H9 (cell line): ENCODE data around the gene BMPR2. TPM values are rescaled to one million over a fixed set of nuclear protein-coding genes. Genes with fewer than 3 reads are reported as not detected.
A peak's percentile ranks its signal among the peaks of the same experiment; 100 is the strongest.

Experiments
- DNase-seq: peaks from one replicate; pipeline ENCODE4 v3.0.0-alpha.2; 2017
- H2AFZ ChIP-seq: one replicate; pipeline ENCODE4 v1.6.1; 2013; ENCODE audit warnings: mild to moderate bottlenecking, low read length, control low read depth, moderate library complexity
- H2AK5ac ChIP-seq: 2 replicates; pipeline ENCODE4 v1.6.1; 2013; ENCODE audit warnings: low read length, control low read depth, mixed read lengths; ENCODE audit not compliant: insufficient read length
- H2BK120ac ChIP-seq: one replicate; pipeline ENCODE4 v1.6.1; 2013; ENCODE audit warnings: low read depth, mild to moderate bottlenecking, low read length, control low read depth, inconsistent platforms; ENCODE audit not compliant: poor library complexity, severe bottlenecking
- H2BK12ac ChIP-seq: 2 replicates; pipeline ENCODE4 v1.6.1; 2013; ENCODE audit warnings: low read length, control low read depth, mixed read lengths, low read depth; ENCODE audit not compliant: insufficient read length
- H2BK15ac ChIP-seq: 2 replicates; pipeline ENCODE4 v1.6.1; 2013; ENCODE audit warnings: low read depth, low read length, control low read depth
- H2BK20ac ChIP-seq: one replicate; pipeline ENCODE4 v1.6.1; 2013; ENCODE audit warnings: low read depth, mild to moderate bottlenecking, low read length, control low read depth, inconsistent platforms; ENCODE audit not compliant: poor library complexity, severe bottlenecking
- H2BK5ac ChIP-seq: 2 replicates; pipeline ENCODE4 v1.6.1; 2013; ENCODE audit warnings: low read length, control low read depth, mixed read lengths; ENCODE audit not compliant: insufficient read length
- H3K14ac ChIP-seq: 2 replicates; pipeline ENCODE4 v1.6.1; 2013; ENCODE audit warnings: low read length, control low read depth; ENCODE audit not compliant: insufficient read depth
- H3K18ac ChIP-seq: 2 replicates; pipeline ENCODE4 v1.6.1; 2013; ENCODE audit warnings: low read depth, mild to moderate bottlenecking, mixed read lengths, low read length, control low read depth; ENCODE audit not compliant: insufficient read length
- H3K23ac ChIP-seq: 2 replicates; pipeline ENCODE4 v1.6.1; 2013; ENCODE audit warnings: low read length, control low read depth, mixed read lengths, low read depth; ENCODE audit not compliant: insufficient read length
- H3K23me2 ChIP-seq: 2 replicates; pipeline ENCODE4 v1.6.1; 2013; ENCODE audit warnings: low read depth, mild to moderate bottlenecking, mixed read lengths, low read length, control low read depth; ENCODE audit not compliant: insufficient read length, poor library complexity, severe bottlenecking
- H3K27ac ChIP-seq: 2 replicates; pipeline ENCODE4 v1.5.1; 2013; ENCODE audit warnings: low read length, control low read depth, mixed read lengths, low read depth; ENCODE audit not compliant: insufficient read length
- H3K27me3 ChIP-seq: 2 replicates; pipeline ENCODE4 v1.6.1; 2013; ENCODE audit warnings: low read length, control low read depth, inconsistent platforms; ENCODE audit not compliant: insufficient read depth
- H3K4ac ChIP-seq: 2 replicates; pipeline ENCODE4 v1.6.1; 2013; ENCODE audit warnings: low read depth, mild to moderate bottlenecking, control low read depth, inconsistent platforms, low read length, moderate library complexity
- H3K4me1 ChIP-seq: 2 replicates; pipeline ENCODE4 v1.6.1; 2013; ENCODE audit warnings: low read length, control low read depth, inconsistent platforms; ENCODE audit not compliant: insufficient read depth
- H3K4me2 ChIP-seq: 2 replicates; pipeline ENCODE4 v1.6.1; 2013; ENCODE audit warnings: low read length, control low read depth, mixed read lengths; ENCODE audit not compliant: insufficient read length, insufficient read depth
- H3K56ac ChIP-seq: 2 replicates; pipeline ENCODE4 v1.6.1; 2013; ENCODE audit warnings: low read depth, mild to moderate bottlenecking, mixed read lengths, low read length, control low read depth; ENCODE audit not compliant: insufficient read length
- H3K79me1 ChIP-seq: 2 replicates; pipeline ENCODE4 v1.6.1; 2013; ENCODE audit warnings: low read depth, mild to moderate bottlenecking, moderate library complexity, low read length, control low read depth, inconsistent platforms; ENCODE audit not compliant: insufficient read depth, poor library complexity, severe bottlenecking
- H3K79me2 ChIP-seq: 2 replicates; pipeline ENCODE4 v1.6.1; 2013; ENCODE audit warnings: low read length, control low read depth, inconsistent platforms; ENCODE audit not compliant: insufficient read depth
- H3K9ac ChIP-seq: 2 replicates; pipeline ENCODE4 v1.6.1; 2013; ENCODE audit warnings: low read length, control low read depth, mixed read lengths; ENCODE audit not compliant: insufficient read length; ENCODE audit errors: extremely low read depth
- H3K9me3 ChIP-seq: one replicate; pipeline ENCODE4 v1.6.1; 2013; ENCODE audit warnings: low read depth, low read length, inconsistent platforms; ENCODE audit not compliant: control insufficient read depth
- H3T11ph ChIP-seq: one replicate; pipeline ENCODE4 v1.6.1; 2013; ENCODE audit warnings: mild to moderate bottlenecking, low read length, control low read depth, inconsistent platforms
- H4K20me1 ChIP-seq: one replicate; pipeline ENCODE4 v1.6.1; 2013; ENCODE audit not compliant: control insufficient read depth, insufficient read length, insufficient read depth
- H4K5ac ChIP-seq: 2 replicates; pipeline ENCODE4 v1.6.1; 2013; ENCODE audit warnings: low read depth, mild to moderate bottlenecking, mixed read lengths, low read length, control low read depth; ENCODE audit not compliant: insufficient read length
- H4K8ac ChIP-seq: replicated peaks from 2 replicates; pipeline ENCODE4 v1.6.1; 2013; ENCODE audit warnings: low read length, control low read depth, mixed read lengths, low read depth; ENCODE audit not compliant: insufficient read length
- H4K91ac ChIP-seq: 2 replicates; pipeline ENCODE4 v1.6.1; 2013; ENCODE audit warnings: low read depth, mild to moderate bottlenecking, moderate library complexity, mixed read lengths, low read length, control low read depth; ENCODE audit not compliant: insufficient read length
- H3K27ac Mint-ChIP-seq, 3 experiments: 2 replicates in 2 of 3; 3 replicates in 1 of 3; pipeline ENCODE4 v1.8.0; 2020 to 2021; ENCODE audit warnings: mixed read lengths in 3 of 3, mild to moderate bottlenecking in 1 of 3, moderate library complexity in 1 of 3
- H3K27me3 Mint-ChIP-seq: 2 replicates; pipeline ENCODE4 v1.8.0; 2021; ENCODE audit warnings: low read depth, mild to moderate bottlenecking, moderate library complexity, mixed read lengths
- H3K36me3 Mint-ChIP-seq, 3 experiments: 2 replicates in 2 of 3; 3 replicates in 1 of 3; pipeline ENCODE4 v1.8.0; 2020 to 2021; ENCODE audit warnings: low read depth in 3 of 3, mixed read lengths in 3 of 3; ENCODE audit not compliant: insufficient read depth in 1 of 3
- H3K4me1 Mint-ChIP-seq, 2 experiments: 2 replicates each; pipeline ENCODE4 v1.8.0; 2020; ENCODE audit warnings: mixed read lengths in 2 of 2
- H3K4me3 Mint-ChIP-seq, 2 experiments: 2 replicates in 1 of 2; 3 replicates in 1 of 2; pipeline ENCODE4 v1.8.0; 2020 to 2021; ENCODE audit warnings: mild to moderate bottlenecking in 2 of 2, mixed read lengths in 2 of 2, moderate library complexity in 1 of 2
- H3K9me3 Mint-ChIP-seq, 2 experiments: 2 replicates in 1 of 2; 3 replicates in 1 of 2; pipeline ENCODE4 v1.8.0; 2020; ENCODE audit warnings: mild to moderate bottlenecking in 2 of 2, mixed read lengths in 2 of 2, moderate library complexity in 1 of 2
- WGBS: extraction: QIAGEN DNeasy Blood & Tissue Kit; methylation state at CpG from one replicate; pipeline ENCODE4 v1.1.7; 2013; ENCODE audit warnings: missing lambda C conversion rate, low lambda C conversion rate, mixed read lengths; ENCODE audit not compliant: insufficient read length; ENCODE audit errors: extremely low coverage; 5-methylcytosine and 5-hydroxymethylcytosine counted together
- total RNA-seq: library from RNA; stranded (reverse); gene quantifications from 2 replicates; pipeline ENCODE4 v1.2.1, GENCODE V29; 2021
- TF ChIP-seq, protein P1 (sequence below): fragments of 200-600 bp; sonication (generic); conservative IDR thresholded peaks from 3 replicates; pipeline ENCODE4 v1.8.0; 2021; ENCODE audit warnings: antibody characterized with exemption, mild to moderate bottlenecking

BMPR2 gene
- total RNA-seq, 1 experiment from 2014 or later, result 17.3 TPM

DNA sequence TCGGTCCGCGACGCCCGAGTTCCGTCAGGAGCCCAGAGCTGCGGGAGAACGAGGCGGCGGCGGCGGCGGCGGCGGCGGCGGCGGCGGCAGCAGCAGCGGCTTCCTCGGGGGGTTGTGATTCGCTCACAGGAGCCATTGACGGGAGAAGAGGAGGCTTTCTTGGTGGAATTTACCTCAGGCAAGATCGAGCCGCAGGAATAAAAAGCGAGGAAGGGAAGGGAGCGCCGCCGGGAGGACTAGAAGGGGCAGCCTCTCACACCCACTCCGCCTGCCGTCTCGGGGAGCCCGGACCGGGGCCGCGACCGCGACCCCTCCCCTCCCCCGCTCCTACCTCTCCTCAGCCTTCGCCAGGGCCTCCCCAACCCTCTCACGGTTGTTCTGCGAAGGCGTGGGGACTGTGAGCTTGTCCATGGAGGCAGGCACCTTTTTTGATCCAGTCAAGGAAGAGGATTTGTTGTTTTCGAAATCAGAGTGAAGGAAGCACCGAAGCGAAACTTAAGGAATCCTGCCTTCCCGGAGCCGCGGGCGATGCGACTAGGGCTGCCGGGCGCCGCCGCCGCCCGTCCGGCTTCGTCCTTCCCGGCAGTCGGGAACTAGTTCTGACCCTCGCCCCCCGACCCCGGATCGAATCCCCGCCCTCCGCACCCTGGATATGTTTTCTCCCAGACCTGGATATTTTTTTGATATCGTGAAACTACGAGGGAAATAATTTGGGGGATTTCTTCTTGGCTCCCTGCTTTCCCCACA lies 506 bp downstream of the BMPR2 start:
- peak overlapping the region; percentile 99 to 100 for H3K4me3 Mint-ChIP-seq

More for the DNA sequence above, 506 bp downstream of the BMPR2 start:
- peak overlapping the region; percentile 82 for H3K9ac ChIP-seq
- H4K5ac ChIP-seq, result no peak overlapping the region
- Mint-ChIP-seq H3K4me1 (peaks cover 39 to 43% of the 10 kb centered on the region in 2 experiments), H3K27me3 (no peaks in the 10 kb centered on the region), H3K9me3 (no peaks in the 10 kb centered on the region), H3K36me3 (peaks cover 0 to 8% (median 5%) of the 10 kb centered on the region in 3 experiments; a peak in 3 of 7 replicates), H3K27ac (peak overlapping the region; percentile 74 to 95 (median 94))
- no peak overlapping the region for H2BK15ac ChIP-seq
- no peak overlapping the region for H3T11ph ChIP-seq
- 0 out of 2 replicates have a peak overlapping the region, but pooled peaks have one; percentile 10 for H3K14ac ChIP-seq
- H3K18ac ChIP-seq, result no peak overlapping the region
- peaks cover 2% of the 10 kb centered on the region for H3K79me1 ChIP-seq
- H2BK12ac ChIP-seq, result no peak overlapping the region
- no peak overlapping the region for H2BK120ac ChIP-seq
- WGBS, result no CpG with 5 or more reads among the region's 69 CpGs
- no peak for DNase-seq
- no peak overlapping the region for H3K23ac ChIP-seq
- H3K56ac ChIP-seq, result no peak overlapping the region
- no peaks in the 10 kb centered on the region for H3K9me3 ChIP-seq
- H3K4ac ChIP-seq, result no peak overlapping the region
- no peaks in the 10 kb centered on the region for H4K20me1 ChIP-seq
- H2BK5ac ChIP-seq, result no peak overlapping the region
- no peak overlapping the region for H2AK5ac ChIP-seq
- H3K79me2 ChIP-seq, result peaks cover 24% of the 10 kb centered on the region; the same call in 1 of the 2 replicates
- H4K91ac ChIP-seq, result no peak overlapping the region
- no peak overlapping the region for H4K8ac ChIP-seq
- peaks cover 19% of the 10 kb centered on the region for H3K23me2 ChIP-seq
- no peak overlapping the region for H3K27ac ChIP-seq
- H2AFZ ChIP-seq, result no peak overlapping the region
- H2BK20ac ChIP-seq, result no peak overlapping the region
- H3K27me3 ChIP-seq, result no peaks in the 10 kb centered on the region
- H3K4me2 ChIP-seq, result peak overlapping the region; percentile 57
- peaks cover 7% of the 10 kb centered on the region; the same call in 1 of the 2 replicates for H3K4me1 ChIP-seq
- TF ChIP-seq, protein P1, sequence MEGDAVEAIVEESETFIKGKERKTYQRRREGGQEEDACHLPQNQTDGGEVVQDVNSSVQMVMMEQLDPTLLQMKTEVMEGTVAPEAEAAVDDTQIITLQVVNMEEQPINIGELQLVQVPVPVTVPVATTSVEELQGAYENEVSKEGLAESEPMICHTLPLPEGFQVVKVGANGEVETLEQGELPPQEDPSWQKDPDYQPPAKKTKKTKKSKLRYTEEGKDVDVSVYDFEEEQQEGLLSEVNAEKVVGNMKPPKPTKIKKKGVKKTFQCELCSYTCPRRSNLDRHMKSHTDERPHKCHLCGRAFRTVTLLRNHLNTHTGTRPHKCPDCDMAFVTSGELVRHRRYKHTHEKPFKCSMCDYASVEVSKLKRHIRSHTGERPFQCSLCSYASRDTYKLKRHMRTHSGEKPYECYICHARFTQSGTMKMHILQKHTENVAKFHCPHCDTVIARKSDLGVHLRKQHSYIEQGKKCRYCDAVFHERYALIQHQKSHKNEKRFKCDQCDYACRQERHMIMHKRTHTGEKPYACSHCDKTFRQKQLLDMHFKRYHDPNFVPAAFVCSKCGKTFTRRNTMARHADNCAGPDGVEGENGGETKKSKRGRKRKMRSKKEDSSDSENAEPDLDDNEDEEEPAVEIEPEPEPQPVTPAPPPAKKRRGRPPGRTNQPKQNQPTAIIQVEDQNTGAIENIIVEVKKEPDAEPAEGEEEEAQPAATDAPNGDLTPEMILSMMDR, result no peak
